SK-N-SH (cell line): ENCODE measurements around the gene DDRGK1. TPM values are rescaled to one million over a fixed set of nuclear protein-coding genes. Genes with fewer than 3 reads are reported as not detected.

Source experiments
- CTCF ChIA-PET: fragments of 300-600, 350-600 bp; formaldehyde crosslinking; extraction: SDS; loops from one replicate; lab custom pipeline; 2021; lab: Yijun Ruan, JAX
- POLR2A ChIA-PET: fragments of 350-600 bp; sonication (Branson Sonifier 250); formaldehyde crosslinking; extraction: SDS; loops from one replicate; lab custom pipeline; 2020; ENCODE audit warnings: antibody characterized with exemption, inconsistent platforms; lab: Yijun Ruan, JAX
- DNase-seq: peaks from one replicate; pipeline ENCODE4 v3.0.0; 2012
- H2AFZ ChIP-seq: fragments of 200-600 bp; sonication (generic); 2 replicates; pipeline ENCODE4 v1.8.1; 2016; ENCODE audit warnings: antibody characterized with exemption, mild to moderate bottlenecking, low read depth
- H3F3A ChIP-seq: fragments of 200-600 bp; sonication (generic); replicated peaks from 2 replicates; pipeline ENCODE3; 2016; ENCODE audit warnings: antibody characterized with exemption, mild to moderate bottlenecking; ENCODE audit not compliant: insufficient read depth
- H3K27ac ChIP-seq, 2 experiments: fragments of 200-500 bp in 1 of 2; fragments of 200-600 bp in 1 of 2; sonication (Bioruptor generic) in 1 of 2; sonication (generic), shearing (Covaris generic) in 1 of 2; 2 replicates each; pipeline versions ENCODE4 v1.5.1 to v1.6.1; 2014 to 2016; ENCODE audit warnings: low read depth in 2 of 2, inconsistent platforms in 1 of 2, low read length in 1 of 2, mild to moderate bottlenecking in 1 of 2, mixed read lengths in 1 of 2
- H3K27me3 ChIP-seq: fragments of 200-600 bp; sonication (generic), shearing (Covaris generic); 2 replicates; pipeline ENCODE4 v1.6.1; 2016; ENCODE audit warnings: mixed run types; ENCODE audit not compliant: insufficient read depth
- H3K36me3 ChIP-seq, 2 experiments: fragments of 200-500 bp in 1 of 2; fragments of 200-600 bp in 1 of 2; sonication (Bioruptor generic) in 1 of 2; sonication (generic) in 1 of 2; replicated peaks in 1 of 2; 2 replicates each; pipeline versions ENCODE3 to v1.5.1; 2014 to 2016; ENCODE audit warnings: low read length in 1 of 2, mild to moderate bottlenecking in 1 of 2; ENCODE audit not compliant: insufficient read depth in 2 of 2, control insufficient read depth in 1 of 2
- H3K4me1 ChIP-seq, 2 experiments: fragments of 200-500 bp in 1 of 2; fragments of 200-600 bp in 1 of 2; sonication (Bioruptor generic) in 1 of 2; sonication (generic), shearing (Covaris generic) in 1 of 2; 2 replicates each; pipeline versions ENCODE4 v1.5.1 to v1.6.1; 2014 to 2016; ENCODE audit warnings: low read depth in 1 of 2, low read length in 1 of 2, mixed run types in 1 of 2; ENCODE audit not compliant: insufficient read depth in 2 of 2, control insufficient read depth in 1 of 2
- H3K4me2 ChIP-seq: fragments of 200-600 bp; sonication (generic), shearing (Covaris generic); 2 replicates; pipeline ENCODE4 v1.6.1; 2017; ENCODE audit warnings: mixed run types
- H3K4me3 ChIP-seq, 2 experiments: fragments of 200-500 bp in 1 of 2; fragments of 200-600 bp in 1 of 2; sonication (Bioruptor generic) in 1 of 2; sonication (generic), shearing (Covaris generic) in 1 of 2; 2 replicates each; pipeline versions ENCODE4 v1.5.1 to v1.8.1; 2014 to 2016; ENCODE audit warnings: low read depth in 2 of 2, inconsistent platforms in 1 of 2, low read length in 1 of 2, mild to moderate bottlenecking in 1 of 2, mixed read lengths in 1 of 2, moderate library complexity in 1 of 2
- H3K79me2 ChIP-seq: fragments of 200-600 bp; sonication (generic); 2 replicates; pipeline ENCODE4 v1.8.1; 2017; ENCODE audit warnings: mild to moderate bottlenecking; ENCODE audit not compliant: insufficient read depth
- H3K9ac ChIP-seq: fragments of 200-600 bp; sonication (generic); 2 replicates; pipeline ENCODE4 v1.6.1; 2017; ENCODE audit warnings: mixed run types
- H3K9me2 ChIP-seq: fragments of 200-600 bp; sonication (generic); 2 replicates; pipeline ENCODE4 v1.6.1; 2017; ENCODE audit warnings: mixed run types
- H3K9me3 ChIP-seq: fragments of 200-600 bp; sonication (generic); 2 replicates; pipeline ENCODE4 v1.6.1; 2017; ENCODE audit warnings: mixed run types, mild to moderate bottlenecking, moderate library complexity
- H4K20me1 ChIP-seq: fragments of 200-600 bp; sonication (generic); 2 replicates; pipeline ENCODE4 v1.6.1; 2017; ENCODE audit warnings: mild to moderate bottlenecking, mixed run types; ENCODE audit not compliant: insufficient read depth
- CHD2 ChIP-seq: fragments of 150-350 bp; IDR thresholded peaks from 2 replicates; pipeline ENCODE4 v1.6.1; 2018; ENCODE audit warnings: low read length; ENCODE audit not compliant: partially characterized antibody
- FOSL2 ChIP-seq: IDR thresholded peaks from 2 replicates; pipeline ENCODE4 v1.4.0; 2012; ENCODE audit warnings: low read depth, mild to moderate bottlenecking, moderate library complexity, borderline replicate concordance
- FOXJ3 ChIP-seq: sonication (generic); formaldehyde crosslinking; IDR thresholded peaks from 2 replicates; pipeline ENCODE4 v1.5.1; 2020; ENCODE audit warnings: mild to moderate bottlenecking, missing genetic modification reagents
- FOXM1 ChIP-seq: IDR thresholded peaks from 2 replicates; pipeline ENCODE4 v1.4.0; 2012; ENCODE audit warnings: low read depth, mild to moderate bottlenecking
- JUND ChIP-seq: IDR thresholded peaks from 2 replicates; pipeline ENCODE4 v1.4.0; 2012
- MXI1 ChIP-seq: IDR thresholded peaks from 2 replicates; pipeline ENCODE4 v1.6.1; 2012; ENCODE audit warnings: mild to moderate bottlenecking, low read depth, low read length, improper control_type of control experiment
- NRF1 ChIP-seq: IDR thresholded peaks from 2 replicates; pipeline ENCODE4 v1.6.1; 2012; ENCODE audit warnings: low read depth, mild to moderate bottlenecking, low read length
- POLR2AphosphoS5 ChIP-seq: IDR thresholded peaks from 2 replicates; pipeline ENCODE4 v1.6.1; 2012; ENCODE audit warnings: low read depth, low read length
- RAD21 ChIP-seq: IDR thresholded peaks from 2 replicates; pipeline ENCODE4 v1.6.1; 2012; ENCODE audit warnings: mild to moderate bottlenecking, low read length
- RFX5 ChIP-seq: IDR thresholded peaks from 2 replicates; pipeline ENCODE4 v1.6.1; 2012; ENCODE audit warnings: mild to moderate bottlenecking, improper control_type of control experiment, low read length
- TAF1 ChIP-seq: IDR thresholded peaks from 2 replicates; pipeline ENCODE4 v1.6.1; 2012; ENCODE audit warnings: low read depth, mild to moderate bottlenecking, low read length, moderate library complexity, borderline replicate concordance
- YY1 ChIP-seq: IDR thresholded peaks from 2 replicates; pipeline ENCODE4 v1.4.0; 2012; ENCODE audit warnings: low read depth, mild to moderate bottlenecking
- WGBS: methylation state at CpG from one replicate; pipeline ENCODE4 v1.1.6; 2017; ENCODE audit warnings: low lambda C conversion rate; 5-methylcytosine and 5-hydroxymethylcytosine counted together
- polyA plus RNA-seq, 3 experiments: library from polyadenylated mRNA; depleted of rRNA; stranded (reverse); fragments of >200 nt; gene quantifications; 2 replicates each; pipeline ENCODE4 v1.2.3, GENCODE V29; 2012
- TF ChIP-seq, protein P1 (sequence below): IDR thresholded peaks from 2 replicates; pipeline ENCODE4 v1.4.0; 2012; ENCODE audit warnings: low read depth, borderline replicate concordance
- TF ChIP-seq, protein P2 (sequence below): IDR thresholded peaks from 2 replicates; pipeline ENCODE4; 2012
- TF ChIP-seq, protein P3 (sequence below): fragments of 200-600 bp; sonication (generic); IDR thresholded peaks from 2 replicates; pipeline ENCODE4 v1.6.1; 2017; ENCODE audit warnings: antibody characterized with exemption, mild to moderate bottlenecking, moderate library complexity
- TF ChIP-seq, protein P4 (sequence below): IDR thresholded peaks from 2 replicates; pipeline ENCODE4 v1.4.0; 2012; ENCODE audit warnings: low read depth

Gene DDRGK1
- polyA plus RNA-seq, 1 of the 3 experiments (the other 2 are of a cell fraction): 70.6 TPM

DNA sequence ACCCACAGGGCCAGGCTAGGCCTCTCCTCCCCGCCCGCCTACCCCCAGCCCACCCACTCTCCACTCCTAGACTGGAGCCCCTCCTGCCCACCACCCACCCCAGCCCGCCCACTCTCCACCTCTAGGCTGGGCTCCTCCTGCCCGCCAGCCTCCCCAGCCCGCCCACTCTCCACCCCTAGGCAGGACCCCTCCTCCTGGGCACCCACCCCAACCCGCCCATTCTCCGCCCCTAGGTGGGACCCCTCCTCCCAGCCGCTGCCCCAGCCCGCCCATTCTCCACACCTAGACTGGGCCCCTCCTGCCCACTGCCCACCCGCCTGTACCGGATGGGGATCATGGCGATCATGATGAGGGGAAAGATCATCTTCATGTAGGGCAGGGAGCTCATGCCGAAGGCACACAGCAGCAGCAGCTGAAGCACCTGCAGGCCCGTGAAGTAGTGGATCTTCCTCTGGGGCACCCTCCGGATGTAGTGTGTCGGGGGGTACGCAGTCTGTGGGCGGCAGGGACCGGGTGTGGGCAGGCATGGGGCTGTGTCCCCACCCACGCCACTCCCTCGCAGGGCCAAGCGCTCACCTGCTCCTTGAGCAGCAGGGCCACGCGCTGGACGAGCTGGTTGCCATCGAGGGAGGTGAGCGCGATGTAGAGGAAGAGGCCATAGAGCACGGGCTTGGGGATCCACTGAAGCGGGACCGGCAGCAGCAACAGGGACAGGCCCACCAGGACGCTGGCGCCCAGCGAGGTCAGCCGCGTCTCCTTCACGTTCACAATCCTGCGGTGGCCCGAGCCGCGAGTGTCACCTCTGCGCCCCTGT is 23.7 kb upstream of the DDRGK1 start:
- no peak overlapping the region for H2AFZ ChIP-seq
- H3K9me2 ChIP-seq: no peaks in the 10 kb centered on the region
- WGBS: 94% methylated on average over 33 of the region's 42 CpGs
- no peaks in the 10 kb centered on the region for H3K4me1 ChIP-seq
- H3K27me3 ChIP-seq: no peaks in the 10 kb centered on the region
- no peak overlapping the region for H3K4me3 ChIP-seq
- peaks cover 0 to 8% of the 10 kb centered on the region in 2 experiments for H3K36me3 ChIP-seq
- H4K20me1 ChIP-seq: no peaks in the 10 kb centered on the region
- H3K9ac ChIP-seq: no peak overlapping the region
- H3F3A ChIP-seq: no peaks in the 10 kb centered on the region
- ChIA-PET POLR2A (no interaction called here), CTCF (interaction anchor here (1.5 to 1.6 kb wide), 2 partner anchors 10 to 88 kb away, joined by 6 to 7 read pairs; no protein-coding TSS in a partner anchor)
- DNase-seq: no peak
- H3K27ac ChIP-seq: no peak overlapping the region
- H3K9me3 ChIP-seq: no peaks in the 10 kb centered on the region
- H3K4me2 ChIP-seq: no peak overlapping the region
- no peak for TF ChIP-seq FOXJ3
- no peak for TF ChIP-seq CHD2
- TF ChIP-seq RFX5: no peak
- TF ChIP-seq, all 33 proteins: peak for 0
- H3K79me2 ChIP-seq: no peaks in the 10 kb centered on the region

DNA sequence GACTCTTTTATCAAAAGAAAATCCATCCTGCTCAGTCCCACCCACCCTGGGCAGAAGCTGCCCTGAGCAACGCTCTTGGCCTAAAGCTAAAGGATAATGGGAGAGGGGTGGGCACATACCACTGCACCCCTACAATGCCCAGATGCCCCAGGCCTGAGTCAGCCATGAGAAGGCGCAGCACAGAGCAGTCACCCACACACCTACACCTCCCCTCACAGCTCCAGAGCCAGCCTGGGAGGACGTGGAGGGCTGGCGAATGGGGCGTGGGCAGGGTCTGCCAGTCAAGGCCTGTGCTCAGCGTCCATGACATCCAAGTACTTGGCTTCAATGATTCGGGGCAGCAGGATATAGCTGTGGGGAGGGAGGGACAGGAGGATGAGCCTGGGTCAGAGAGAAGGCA is 23.0 kb upstream of the DDRGK1 start:
- Histone ChIP-seq H4K20me1 (no peaks in the 10 kb centered on the region), H3K9me3 (no peaks in the 10 kb centered on the region), H3K9ac (no peak overlapping the region), H3K9me2 (no peaks in the 10 kb centered on the region), H3K27ac (no peak overlapping the region), H3K4me1 (no peaks in the 10 kb centered on the region), H2AFZ (no peak overlapping the region), H3K4me2 (no peak overlapping the region), H3F3A (no peaks in the 10 kb centered on the region), H3K27me3 (no peaks in the 10 kb centered on the region), H3K79me2 (no peaks in the 10 kb centered on the region), H3K4me3 (no peak overlapping the region), H3K36me3 (peaks cover 0 to 11% of the 10 kb centered on the region in 2 experiments)
- ChIA-PET POLR2A (no interaction called here), CTCF (interaction anchor here (1.5 to 1.6 kb wide), 2 partner anchors 10 to 89 kb away, joined by 6 to 7 read pairs; no protein-coding TSS in a partner anchor)
- no peak for TF ChIP-seq FOXM1
- WGBS: 86% methylated on average over 4 of the region's 7 CpGs
- no peak for DNase-seq

DNA sequence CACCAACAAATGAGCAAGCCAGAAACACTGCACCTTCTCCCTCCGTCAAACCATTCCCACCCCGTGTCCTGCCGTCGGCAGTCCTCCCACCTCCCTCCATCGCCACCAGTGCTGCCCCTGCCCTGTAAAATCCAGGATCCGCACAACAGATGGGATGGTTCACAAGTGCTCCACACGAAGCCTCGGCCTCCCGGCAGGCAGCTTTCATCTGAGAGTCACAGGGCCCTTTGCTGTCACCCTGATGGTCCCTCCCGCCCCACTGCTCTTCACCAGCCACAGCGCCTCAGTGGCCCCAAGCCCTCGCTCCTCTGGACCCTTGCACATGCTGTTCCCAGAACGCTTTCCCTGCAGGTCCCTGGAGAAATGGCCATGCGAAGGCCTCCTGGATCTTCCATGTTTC is 22.4 kb upstream of the DDRGK1 start:
- Histone ChIP-seq H3K4me2 (no peak overlapping the region), H3K9me3 (no peaks in the 10 kb centered on the region), H2AFZ (no peak overlapping the region), H3K4me3 (no peak overlapping the region), H3K79me2 (no peaks in the 10 kb centered on the region), H3K9ac (no peak overlapping the region), H3K36me3 (peaks cover 0 to 12% of the 10 kb centered on the region in 2 experiments), H3K27me3 (no peaks in the 10 kb centered on the region), H3F3A (no peaks in the 10 kb centered on the region), H4K20me1 (no peaks in the 10 kb centered on the region), H3K9me2 (no peaks in the 10 kb centered on the region), H3K27ac (no peak overlapping the region), H3K4me1 (no peaks in the 10 kb centered on the region)
- WGBS: 94% methylated on average over 11 of the region's 14 CpGs
- no peak for DNase-seq
- TF ChIP-seq JUND: no peak
- TF ChIP-seq FOSL2: no peak
- no peak for TF ChIP-seq TAF1
- TF ChIP-seq, protein P1, sequence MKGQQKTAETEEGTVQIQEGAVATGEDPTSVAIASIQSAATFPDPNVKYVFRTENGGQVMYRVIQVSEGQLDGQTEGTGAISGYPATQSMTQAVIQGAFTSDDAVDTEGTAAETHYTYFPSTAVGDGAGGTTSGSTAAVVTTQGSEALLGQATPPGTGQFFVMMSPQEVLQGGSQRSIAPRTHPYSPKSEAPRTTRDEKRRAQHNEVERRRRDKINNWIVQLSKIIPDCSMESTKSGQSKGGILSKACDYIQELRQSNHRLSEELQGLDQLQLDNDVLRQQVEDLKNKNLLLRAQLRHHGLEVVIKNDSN: no peak
- no peak for TF ChIP-seq NRF1
- no peak for TF ChIP-seq RAD21
- TF ChIP-seq, protein P2, sequence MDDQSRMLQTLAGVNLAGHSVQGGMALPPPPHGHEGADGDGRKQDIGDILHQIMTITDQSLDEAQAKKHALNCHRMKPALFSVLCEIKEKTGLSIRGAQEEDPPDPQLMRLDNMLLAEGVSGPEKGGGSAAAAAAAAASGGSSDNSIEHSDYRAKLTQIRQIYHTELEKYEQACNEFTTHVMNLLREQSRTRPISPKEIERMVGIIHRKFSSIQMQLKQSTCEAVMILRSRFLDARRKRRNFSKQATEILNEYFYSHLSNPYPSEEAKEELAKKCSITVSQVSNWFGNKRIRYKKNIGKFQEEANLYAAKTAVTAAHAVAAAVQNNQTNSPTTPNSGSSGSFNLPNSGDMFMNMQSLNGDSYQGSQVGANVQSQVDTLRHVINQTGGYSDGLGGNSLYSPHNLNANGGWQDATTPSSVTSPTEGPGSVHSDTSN: no peak
- no peak for TF ChIP-seq POLR2AphosphoS5
- no peak for TF ChIP-seq MXI1
- TF ChIP-seq, protein P3, sequence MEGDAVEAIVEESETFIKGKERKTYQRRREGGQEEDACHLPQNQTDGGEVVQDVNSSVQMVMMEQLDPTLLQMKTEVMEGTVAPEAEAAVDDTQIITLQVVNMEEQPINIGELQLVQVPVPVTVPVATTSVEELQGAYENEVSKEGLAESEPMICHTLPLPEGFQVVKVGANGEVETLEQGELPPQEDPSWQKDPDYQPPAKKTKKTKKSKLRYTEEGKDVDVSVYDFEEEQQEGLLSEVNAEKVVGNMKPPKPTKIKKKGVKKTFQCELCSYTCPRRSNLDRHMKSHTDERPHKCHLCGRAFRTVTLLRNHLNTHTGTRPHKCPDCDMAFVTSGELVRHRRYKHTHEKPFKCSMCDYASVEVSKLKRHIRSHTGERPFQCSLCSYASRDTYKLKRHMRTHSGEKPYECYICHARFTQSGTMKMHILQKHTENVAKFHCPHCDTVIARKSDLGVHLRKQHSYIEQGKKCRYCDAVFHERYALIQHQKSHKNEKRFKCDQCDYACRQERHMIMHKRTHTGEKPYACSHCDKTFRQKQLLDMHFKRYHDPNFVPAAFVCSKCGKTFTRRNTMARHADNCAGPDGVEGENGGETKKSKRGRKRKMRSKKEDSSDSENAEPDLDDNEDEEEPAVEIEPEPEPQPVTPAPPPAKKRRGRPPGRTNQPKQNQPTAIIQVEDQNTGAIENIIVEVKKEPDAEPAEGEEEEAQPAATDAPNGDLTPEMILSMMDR: no peak
- TF ChIP-seq, protein P4, sequence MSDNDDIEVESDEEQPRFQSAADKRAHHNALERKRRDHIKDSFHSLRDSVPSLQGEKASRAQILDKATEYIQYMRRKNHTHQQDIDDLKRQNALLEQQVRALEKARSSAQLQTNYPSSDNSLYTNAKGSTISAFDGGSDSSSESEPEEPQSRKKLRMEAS: no peak
- TF ChIP-seq YY1: no peak
- CTCF ChIA-PET: interaction anchor here (1.5 to 1.6 kb wide), 2 partner anchors 9 to 90 kb away, joined by 6 to 7 read pairs; no protein-coding TSS in a partner anchor
- POLR2A ChIA-PET: no interaction called here
